DOHH2 (cell line): ENCODE results near the gene PDIA6.

Experiments
- EZH2phosphoT487 ChIP-seq: fragments of 200-600 bp; sonication (generic); IDR thresholded peaks from 2 replicates; pipeline ENCODE4 v1.6.1; 2017; ENCODE audit warnings: borderline replicate concordance, mild to moderate bottlenecking, antibody characterized with exemption, low read length, moderate library complexity, mixed read lengths
- TF ChIP-seq, protein P1 (sequence below): fragments of 200-600 bp; sonication (generic); IDR thresholded peaks from one replicate; pipeline ENCODE4 v1.5.1; 2014; ENCODE audit warnings: antibody characterized with exemption, mild to moderate bottlenecking, low read depth, low read length; ENCODE audit not compliant: poor library complexity, severe bottlenecking

DNA sequence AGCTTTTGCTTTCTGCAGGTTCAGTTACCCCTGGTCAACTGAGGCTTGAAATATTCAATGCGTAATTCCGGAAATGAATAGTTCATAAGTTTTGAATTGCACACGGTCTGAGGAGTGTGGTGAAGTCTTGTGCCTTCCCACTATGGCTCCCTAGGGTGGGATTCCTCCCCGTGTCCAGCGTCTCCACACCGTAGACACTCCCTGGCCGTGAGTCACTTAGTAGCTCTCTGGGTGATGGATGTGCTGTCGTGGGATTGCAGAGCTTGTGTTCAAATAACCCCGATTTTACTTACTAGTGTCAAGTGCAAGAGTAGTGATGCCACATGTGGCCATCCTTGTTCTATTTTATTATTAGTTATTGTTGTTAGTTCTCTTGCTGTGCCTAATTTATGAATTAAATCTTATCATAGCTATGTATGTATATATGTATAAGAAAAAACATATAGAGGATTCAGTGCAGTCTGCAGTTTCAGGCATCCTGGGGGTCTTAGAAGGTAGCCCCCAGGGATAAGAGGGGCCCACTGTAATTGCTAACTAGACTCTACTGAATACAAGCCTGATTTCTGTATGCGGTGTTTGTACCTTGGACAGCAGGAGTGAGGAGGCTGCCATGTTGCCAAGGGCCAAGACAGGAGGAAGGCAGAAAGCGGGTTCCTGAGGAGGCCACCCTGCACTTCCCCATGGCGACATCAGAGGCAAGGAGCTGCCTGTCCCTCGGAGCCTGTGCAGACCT is 47.7 kb upstream of the PDIA6 start:
- TF ChIP-seq, protein P1, sequence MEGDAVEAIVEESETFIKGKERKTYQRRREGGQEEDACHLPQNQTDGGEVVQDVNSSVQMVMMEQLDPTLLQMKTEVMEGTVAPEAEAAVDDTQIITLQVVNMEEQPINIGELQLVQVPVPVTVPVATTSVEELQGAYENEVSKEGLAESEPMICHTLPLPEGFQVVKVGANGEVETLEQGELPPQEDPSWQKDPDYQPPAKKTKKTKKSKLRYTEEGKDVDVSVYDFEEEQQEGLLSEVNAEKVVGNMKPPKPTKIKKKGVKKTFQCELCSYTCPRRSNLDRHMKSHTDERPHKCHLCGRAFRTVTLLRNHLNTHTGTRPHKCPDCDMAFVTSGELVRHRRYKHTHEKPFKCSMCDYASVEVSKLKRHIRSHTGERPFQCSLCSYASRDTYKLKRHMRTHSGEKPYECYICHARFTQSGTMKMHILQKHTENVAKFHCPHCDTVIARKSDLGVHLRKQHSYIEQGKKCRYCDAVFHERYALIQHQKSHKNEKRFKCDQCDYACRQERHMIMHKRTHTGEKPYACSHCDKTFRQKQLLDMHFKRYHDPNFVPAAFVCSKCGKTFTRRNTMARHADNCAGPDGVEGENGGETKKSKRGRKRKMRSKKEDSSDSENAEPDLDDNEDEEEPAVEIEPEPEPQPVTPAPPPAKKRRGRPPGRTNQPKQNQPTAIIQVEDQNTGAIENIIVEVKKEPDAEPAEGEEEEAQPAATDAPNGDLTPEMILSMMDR, result no peak
- TF ChIP-seq EZH2phosphoT487, result no peak
